DND-41 (cell line): ENCODE measurements around the gene DDX1.
"Not testable (repeated sequence)": the region's sequence is repeated elsewhere in the genome, so short reads cannot be mapped to it uniquely, and the experiment has no call there.

Experiments used
- ATAC-seq: fragments of 200-7000 bp; cut with Tn5 transposase; 3 replicates; pipeline ENCODE4 v1.9.1; 2021; ENCODE audit warnings: low read depth; ENCODE audit not compliant: insufficient read depth
- DNase-seq: peaks from one replicate; pipeline ENCODE4 v3.0.0-alpha.2; 2020
- H2AFZ ChIP-seq: 2 replicates; pipeline ENCODE4 v1.6.0; 2012; ENCODE audit warnings: low read depth, low read length
- H3K27ac ChIP-seq: 2 replicates; pipeline ENCODE4 v1.5.1; 2012; ENCODE audit warnings: low read length, inconsistent platforms
- H3K27me3 ChIP-seq: fragments of 200-600 bp; sonication (generic); 2 replicates; pipeline ENCODE4 v1.6.0; 2012; ENCODE audit warnings: low read length, mild to moderate bottlenecking, inconsistent platforms; ENCODE audit not compliant: insufficient read depth, poor library complexity
- H3K36me3 ChIP-seq: 2 replicates; pipeline ENCODE4 v1.5.1; 2012; ENCODE audit warnings: low read length, inconsistent platforms; ENCODE audit not compliant: insufficient read depth
- H3K4me1 ChIP-seq: 2 replicates; pipeline ENCODE4 v1.5.1; 2012; ENCODE audit warnings: mild to moderate bottlenecking, low read length; ENCODE audit not compliant: insufficient read depth
- H3K4me2 ChIP-seq: 2 replicates; pipeline ENCODE4 v1.6.0; 2012; ENCODE audit warnings: mild to moderate bottlenecking, moderate library complexity, low read length, inconsistent platforms; ENCODE audit not compliant: insufficient read depth
- H3K4me3 ChIP-seq, 2 experiments: fragments of 200-600 bp in 1 of 2; shearing (Covaris generic) in 1 of 2; 2 replicates each; pipeline ENCODE4 v1.5.1; 2012 to 2016; ENCODE audit warnings: inconsistent platforms in 2 of 2, low read length in 2 of 2, mild to moderate bottlenecking in 2 of 2, low read depth in 1 of 2, moderate library complexity in 1 of 2
- H3K79me2 ChIP-seq: 2 replicates; pipeline ENCODE4 v1.6.0; 2012; ENCODE audit warnings: low read length, inconsistent platforms; ENCODE audit not compliant: insufficient read depth
- H3K9ac ChIP-seq: 2 replicates; pipeline ENCODE4 v1.6.0; 2012; ENCODE audit warnings: low read depth, mild to moderate bottlenecking, inconsistent platforms, low read length, moderate library complexity
- H3K9me3 ChIP-seq: 2 replicates; pipeline ENCODE4 v1.5.1; 2012; ENCODE audit warnings: low read length, moderate library complexity, mild to moderate bottlenecking, inconsistent platforms; ENCODE audit not compliant: insufficient read depth, severe bottlenecking
- H4K20me1 ChIP-seq: 2 replicates; pipeline ENCODE4 v1.6.0; 2012; ENCODE audit warnings: low read length; ENCODE audit not compliant: insufficient read depth
- EZH2 ChIP-seq: IDR thresholded peaks from 3 replicates; pipeline ENCODE4 v1.6.1; 2012; ENCODE audit warnings: borderline replicate concordance, low read depth, mild to moderate bottlenecking, moderate library complexity, low read length, inconsistent platforms; ENCODE audit not compliant: severe bottlenecking
- TF ChIP-seq, protein P1 (sequence below): IDR thresholded peaks from 2 replicates; pipeline ENCODE4 v1.5.1; 2012; ENCODE audit warnings: borderline replicate concordance, low read length, moderate library complexity, mild to moderate bottlenecking; ENCODE audit not compliant: poor library complexity, severe bottlenecking; ENCODE audit errors: extremely low read depth

The DDX1 gene

DNA sequence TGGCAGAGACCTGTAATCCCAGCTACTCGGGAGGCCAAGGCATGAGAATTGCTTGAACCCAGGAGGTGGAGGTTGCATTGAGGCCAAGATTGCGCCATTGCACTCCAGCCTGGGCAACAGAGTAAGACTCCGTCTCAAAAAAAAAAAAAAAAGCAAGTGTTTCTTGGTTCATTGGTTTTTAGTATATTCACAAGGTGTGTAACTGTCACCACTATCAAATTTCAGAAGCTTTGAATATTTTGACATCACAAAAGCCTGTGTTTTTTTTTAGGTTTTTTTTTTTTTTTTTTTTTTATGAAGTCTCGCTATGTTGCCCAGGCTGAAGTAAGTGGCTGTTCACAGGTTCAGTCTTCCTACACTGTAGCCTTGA is 16.7 kb downstream of the DDX1 start:
- Histone ChIP-seq H4K20me1 (no peaks in the 10 kb centered on the region), H3K27ac (no peak overlapping the region), H3K9me3 (no peaks in the 10 kb centered on the region), H2AFZ (no peak overlapping the region), H3K4me2 (no peak overlapping the region), H3K4me3 (no peak overlapping the region), H3K27me3 (no peaks in the 10 kb centered on the region), H3K79me2 (no peaks in the 10 kb centered on the region), H3K4me1 (no peaks in the 10 kb centered on the region), H3K9ac (no peak overlapping the region), H3K36me3 (peaks cover 78% of the 10 kb centered on the region)
- no peak for TF ChIP-seq EZH2
- TF ChIP-seq, protein P1, sequence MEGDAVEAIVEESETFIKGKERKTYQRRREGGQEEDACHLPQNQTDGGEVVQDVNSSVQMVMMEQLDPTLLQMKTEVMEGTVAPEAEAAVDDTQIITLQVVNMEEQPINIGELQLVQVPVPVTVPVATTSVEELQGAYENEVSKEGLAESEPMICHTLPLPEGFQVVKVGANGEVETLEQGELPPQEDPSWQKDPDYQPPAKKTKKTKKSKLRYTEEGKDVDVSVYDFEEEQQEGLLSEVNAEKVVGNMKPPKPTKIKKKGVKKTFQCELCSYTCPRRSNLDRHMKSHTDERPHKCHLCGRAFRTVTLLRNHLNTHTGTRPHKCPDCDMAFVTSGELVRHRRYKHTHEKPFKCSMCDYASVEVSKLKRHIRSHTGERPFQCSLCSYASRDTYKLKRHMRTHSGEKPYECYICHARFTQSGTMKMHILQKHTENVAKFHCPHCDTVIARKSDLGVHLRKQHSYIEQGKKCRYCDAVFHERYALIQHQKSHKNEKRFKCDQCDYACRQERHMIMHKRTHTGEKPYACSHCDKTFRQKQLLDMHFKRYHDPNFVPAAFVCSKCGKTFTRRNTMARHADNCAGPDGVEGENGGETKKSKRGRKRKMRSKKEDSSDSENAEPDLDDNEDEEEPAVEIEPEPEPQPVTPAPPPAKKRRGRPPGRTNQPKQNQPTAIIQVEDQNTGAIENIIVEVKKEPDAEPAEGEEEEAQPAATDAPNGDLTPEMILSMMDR, result no peak
- ATAC-seq, result no peak
- no peak for DNase-seq

DNA sequence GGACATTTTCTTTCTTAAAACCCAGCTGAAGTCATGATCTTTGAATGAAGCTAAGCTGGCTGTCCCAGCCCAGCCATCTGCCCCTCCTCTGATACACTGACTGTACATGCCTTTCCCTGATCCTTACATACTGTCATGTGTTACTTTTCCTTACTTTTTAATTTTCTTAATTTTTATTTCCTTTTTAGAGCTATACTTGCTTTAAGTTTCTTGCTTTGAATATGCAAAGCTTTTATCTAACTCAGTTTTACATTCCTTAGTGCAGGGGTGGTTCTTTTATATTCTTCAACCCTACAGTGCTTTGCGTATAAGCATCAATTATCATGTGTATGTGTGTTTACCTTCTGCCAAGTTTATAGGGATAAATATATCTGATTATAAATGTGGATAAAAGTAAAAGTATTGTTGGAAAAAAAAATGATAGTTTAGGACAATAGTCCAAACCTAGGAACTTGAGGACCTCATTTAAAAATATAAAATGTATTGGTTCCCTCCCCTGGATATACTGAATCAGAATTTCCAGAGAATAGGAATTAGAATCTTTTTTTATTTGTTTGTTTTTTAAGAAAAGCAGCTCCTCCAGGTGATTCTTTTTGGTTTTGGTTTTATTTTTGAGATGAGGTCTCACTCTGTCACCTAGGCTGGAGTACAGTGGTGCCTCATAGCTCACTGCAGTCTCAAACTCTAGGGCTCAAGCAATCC is 17.8 kb downstream of the DDX1 start:
- Histone ChIP-seq H4K20me1 (no peaks in the 10 kb centered on the region), H3K27ac (no peak overlapping the region), H3K4me3 (no peak overlapping the region), H3K4me2 (no peak overlapping the region), H3K27me3 (no peaks in the 10 kb centered on the region), H3K9ac (no peak overlapping the region), H3K4me1 (no peaks in the 10 kb centered on the region), H2AFZ (no peak overlapping the region), H3K36me3 (peaks cover 77% of the 10 kb centered on the region), H3K79me2 (no peaks in the 10 kb centered on the region), H3K9me3 (no peaks in the 10 kb centered on the region)
- no peak for ATAC-seq
- DNase-seq, result no peak
- no peak for TF ChIP-seq EZH2
- TF ChIP-seq, protein P1, result no peak

DNA sequence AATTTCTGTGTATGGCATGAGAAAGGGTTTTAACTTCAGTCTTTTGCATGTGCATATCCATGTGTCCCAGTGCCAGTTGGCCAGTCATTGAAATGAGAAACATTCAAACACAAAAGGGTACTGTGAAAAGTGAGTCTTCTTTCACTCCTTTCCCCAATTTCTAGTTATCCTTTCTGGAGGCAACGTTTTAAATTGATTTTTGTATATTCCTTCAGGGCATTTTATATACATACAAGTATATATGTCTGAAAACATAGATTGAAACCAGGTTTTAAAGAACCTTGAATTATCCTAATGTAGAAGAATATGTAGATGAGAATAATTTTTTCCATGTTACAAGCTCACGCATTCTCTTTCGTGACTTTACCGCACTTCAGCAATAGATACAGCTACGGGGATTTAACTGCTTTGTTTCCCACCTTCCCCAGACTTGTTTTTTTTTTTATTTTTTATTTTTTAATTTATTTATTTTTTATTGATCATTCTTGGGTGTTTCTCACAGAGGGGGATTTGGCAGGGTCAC is 18.8 kb downstream of the DDX1 start:
- H3K4me1 ChIP-seq, result no peaks in the 10 kb centered on the region
- no peaks in the 10 kb centered on the region for H3K79me2 ChIP-seq
- no peaks in the 10 kb centered on the region for H4K20me1 ChIP-seq
- DNase-seq (no peak), ATAC-seq (no peak)
- H3K27me3 ChIP-seq, result no peaks in the 10 kb centered on the region
- no peak overlapping the region for H3K9ac ChIP-seq
- H3K9me3 ChIP-seq, result no peaks in the 10 kb centered on the region
- no peak overlapping the region for H3K4me3 ChIP-seq
- H3K27ac ChIP-seq, result no peak overlapping the region
- TF ChIP-seq, protein P1, result no peak
- TF ChIP-seq EZH2, result no peak
- no peak overlapping the region for H3K4me2 ChIP-seq
- no peak overlapping the region for H2AFZ ChIP-seq
- peaks cover 77% of the 10 kb centered on the region for H3K36me3 ChIP-seq

DNA sequence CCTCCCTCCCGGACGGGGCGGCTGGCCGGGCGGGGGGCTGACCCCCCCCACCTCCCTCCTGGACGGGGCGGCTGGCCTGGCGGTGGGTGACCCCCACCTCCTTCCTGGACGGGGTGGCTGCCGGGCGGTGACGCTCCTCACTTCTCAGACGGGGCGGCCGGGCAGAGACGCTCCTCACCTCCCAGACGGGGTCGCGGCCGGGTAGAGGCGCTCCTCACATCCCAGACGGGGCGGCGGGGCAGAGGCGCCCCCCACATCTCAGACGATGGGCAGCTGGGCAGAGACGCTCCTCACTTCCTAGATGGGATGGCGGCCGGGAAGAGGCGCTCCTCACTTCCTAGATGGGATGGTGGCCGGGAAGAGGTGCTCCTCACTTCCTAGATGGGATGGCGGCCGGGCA is 20.4 kb downstream of the DDX1 start:
- H3K4me2 ChIP-seq, H2AFZ ChIP-seq, H3K4me1 ChIP-seq, DNase-seq, H3K4me3 ChIP-seq, ATAC-seq, H3K27me3 ChIP-seq, H3K9ac ChIP-seq, H3K79me2 ChIP-seq, H3K9me3 ChIP-seq, H3K27ac ChIP-seq, H4K20me1 ChIP-seq: not testable (repeated sequence)
- peaks cover 74% of the 10 kb centered on the region for H3K36me3 ChIP-seq
